H54 (cell line): ENCODE results near the gene SCRT2.
A peak's percentile ranks its signal among the peaks of the same experiment; 100 is the strongest.
"Not testable (repeated sequence)": the region's sequence is repeated elsewhere in the genome, so short reads cannot be mapped to it uniquely, and the experiment has no call there.

Experiments
- DNase-seq: peaks from one replicate; pipeline ENCODE4 v3.0.0; 2011; ENCODE audit warnings: low spot score, mixed read lengths; ENCODE audit not compliant: insufficient read length
- FAIRE-seq: peaks from 3 replicates; lab custom pipeline; 2011; peaks lifted over from hg19 to GRCh38; lab: Jason Lieb, UNC
- POLR2A ChIP-seq: IDR thresholded peaks from 2 replicates; pipeline ENCODE4 v1.6.1; 2011; ENCODE audit warnings: low read depth, mild to moderate bottlenecking, low read length

SCRT2 gene

DNA sequence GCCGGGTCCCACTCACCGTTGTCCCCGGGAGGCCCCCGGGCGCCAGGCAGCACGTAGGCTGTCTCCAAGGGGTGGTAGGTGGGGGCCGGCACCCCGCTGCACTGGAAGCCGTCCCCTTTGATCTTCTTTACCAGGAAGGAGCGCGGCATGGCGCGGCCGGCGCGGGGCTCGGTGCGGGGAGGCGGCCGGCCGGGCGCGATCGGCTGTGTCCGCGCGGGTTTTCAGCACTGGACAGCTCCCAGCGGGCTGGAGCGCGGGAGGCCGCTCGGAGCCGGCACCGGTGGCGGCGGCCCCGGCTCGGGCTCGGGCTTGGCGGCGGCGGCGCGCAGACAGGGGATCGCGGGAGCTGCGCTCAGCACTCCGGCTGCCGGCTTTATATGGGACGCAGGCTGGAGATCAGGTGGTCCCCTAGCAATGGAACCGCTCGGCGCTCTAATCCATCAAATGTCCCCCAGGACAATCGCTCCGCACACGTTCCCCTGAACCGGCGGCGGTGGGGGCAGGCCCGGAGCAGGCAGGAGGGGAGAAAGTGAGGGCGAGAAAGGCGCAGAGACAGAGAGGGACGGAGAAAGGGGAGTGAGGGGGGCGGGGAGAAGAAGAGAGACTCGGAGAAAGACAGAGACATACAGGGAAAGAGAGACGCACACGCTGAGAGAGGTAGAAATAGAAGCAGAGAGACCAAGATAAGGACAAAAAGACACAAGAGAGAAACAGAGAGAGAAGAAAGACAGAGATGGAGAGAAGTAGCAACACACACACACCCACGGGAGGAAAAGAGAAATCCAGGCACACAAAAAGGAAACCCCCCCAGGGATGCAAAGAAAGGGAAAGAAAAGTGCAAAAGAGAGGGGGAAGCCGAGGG is at the start of gene SCRT2:
TSS of gene SCRT2 (minus strand) at position 350 of the 862 bp plus-strand sequence. CDS start at position 149, 201 bp downstream.
- DNase-seq = peak; percentile 78
- TF ChIP-seq POLR2A = no peak
- no peak for FAIRE-seq

DNA sequence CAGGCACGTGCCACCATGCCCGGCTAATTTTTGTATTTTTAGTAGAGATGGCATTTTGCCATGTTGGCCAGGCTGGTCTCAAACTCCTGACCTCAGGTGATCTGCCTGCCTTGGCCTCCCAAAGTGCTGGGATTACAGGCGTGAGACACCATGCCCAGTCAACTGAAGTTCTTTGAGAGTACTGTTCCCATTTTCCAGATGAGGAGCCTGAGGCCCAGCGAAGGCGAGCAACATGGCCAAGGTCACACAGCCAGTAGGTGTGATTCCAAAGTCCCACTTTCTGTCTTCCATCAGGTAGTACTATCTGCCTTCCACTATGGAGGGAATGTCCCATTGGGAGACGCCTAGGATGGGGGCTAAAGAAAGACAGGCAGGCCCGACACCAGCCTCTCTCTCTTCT is 49.2 kb upstream of the SCRT2 start:
- FAIRE-seq, DNase-seq: not testable (repeated sequence)

DNA sequence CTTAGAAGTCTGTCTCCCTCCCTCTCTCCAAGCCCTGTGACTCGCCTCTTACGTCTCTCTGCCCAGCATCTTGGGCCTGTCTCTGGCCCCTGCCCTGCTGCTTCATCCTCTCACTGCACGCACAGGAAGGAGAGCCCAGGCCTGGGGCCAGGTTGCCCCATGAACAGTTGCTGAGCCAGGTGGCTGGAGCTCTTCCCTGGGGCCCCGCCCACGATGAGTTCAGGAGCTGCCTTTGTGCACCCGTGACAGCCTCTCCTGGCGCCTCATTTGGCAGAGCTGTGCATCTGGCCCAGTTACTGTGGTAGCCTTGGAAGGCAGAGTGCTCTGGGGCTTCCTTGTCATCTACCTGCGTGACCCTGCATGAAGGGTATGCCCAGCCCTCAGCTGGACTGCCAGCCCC is 48.2 kb upstream of the SCRT2 start:
- TF ChIP-seq POLR2A = no peak
- FAIRE-seq (no peak), DNase-seq (no peak)

DNA sequence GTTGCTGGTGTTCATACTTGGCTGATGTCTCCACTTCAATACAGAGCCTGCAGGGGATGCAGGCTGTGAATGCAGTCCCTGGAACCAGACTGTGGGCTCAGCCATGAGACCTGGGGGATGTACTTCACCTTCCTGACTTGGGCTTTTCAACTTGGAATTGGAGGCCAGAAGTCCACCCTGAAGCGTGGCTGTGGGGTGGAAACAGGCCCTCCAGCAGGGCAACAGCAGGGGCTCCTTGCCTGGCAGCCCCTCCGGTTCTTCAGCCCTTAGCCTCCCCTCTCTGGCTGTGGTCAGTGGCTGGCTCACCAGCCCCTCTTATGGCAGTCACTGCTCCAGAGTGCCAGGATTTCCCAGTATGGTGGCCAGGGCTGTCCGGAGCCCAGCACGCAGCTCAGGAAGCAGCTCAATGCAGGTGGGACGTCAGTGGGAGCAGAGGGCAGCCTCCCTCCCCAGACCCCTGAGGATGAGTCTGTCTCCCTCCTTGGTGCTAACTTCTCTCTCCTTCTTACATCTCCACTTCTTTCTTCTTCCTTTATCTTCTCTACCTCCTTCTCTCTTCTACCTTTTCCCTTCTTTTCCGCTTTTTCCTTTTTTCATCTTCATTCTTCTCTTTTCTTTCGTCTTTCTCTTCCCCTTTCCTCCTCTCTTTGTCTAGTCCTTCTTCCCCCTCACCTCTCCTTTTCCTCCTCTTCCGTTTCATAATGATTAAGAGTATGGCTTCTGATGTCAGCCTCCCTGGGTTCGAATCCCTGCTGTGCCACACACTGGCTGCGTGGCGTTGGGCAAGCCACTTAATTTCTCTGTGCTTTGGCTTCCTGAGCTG is 47.4 kb upstream of the SCRT2 start:
- DNase-seq (no peak), FAIRE-seq (no peak)
- TF ChIP-seq POLR2A = no peak

DNA sequence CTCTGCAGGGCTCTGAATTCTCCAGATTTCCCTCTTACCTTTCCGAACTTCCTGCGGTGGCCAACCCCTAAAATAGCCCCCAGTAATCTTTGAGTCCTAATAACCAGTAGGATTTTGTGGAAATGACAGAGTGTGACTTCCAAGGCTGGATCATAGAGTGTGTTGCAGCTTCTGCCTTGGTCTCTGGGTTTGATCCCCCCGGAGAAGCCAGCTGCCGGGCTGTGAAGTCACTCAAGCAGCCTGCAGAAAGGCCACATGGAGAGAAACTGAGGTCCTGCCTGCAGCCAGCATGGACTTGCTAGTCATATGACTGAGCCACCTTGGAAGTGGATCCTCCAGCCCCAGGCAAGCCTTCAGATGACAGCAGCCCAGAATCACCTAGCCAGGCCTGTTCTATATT is 46.3 kb upstream of the SCRT2 start:
- DNase-seq (no peak), FAIRE-seq (no peak)
- TF ChIP-seq POLR2A = no peak

DNA sequence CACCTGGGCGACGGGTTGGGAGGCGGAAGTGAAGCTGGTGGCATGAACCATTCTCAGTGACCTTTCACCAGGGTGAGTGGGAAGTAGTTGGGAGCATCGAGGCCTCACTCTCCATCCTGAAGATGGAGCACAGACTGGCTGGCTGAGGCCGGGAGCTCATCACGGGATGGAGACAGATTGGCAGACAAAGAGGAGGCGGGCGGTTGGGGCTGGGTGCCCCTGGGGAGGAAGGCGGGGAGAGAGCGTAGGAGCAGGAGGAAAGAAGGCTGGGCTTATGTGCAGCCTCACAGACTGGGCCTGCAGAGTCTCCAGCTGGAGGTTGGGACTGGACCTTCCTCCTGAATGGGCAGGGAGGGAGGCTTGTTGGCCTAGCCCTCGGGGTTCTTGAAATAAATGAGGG is 44.2 kb upstream of the SCRT2 start:
- FAIRE-seq = no peak
- TF ChIP-seq POLR2A = no peak
- DNase-seq = no peak

DNA sequence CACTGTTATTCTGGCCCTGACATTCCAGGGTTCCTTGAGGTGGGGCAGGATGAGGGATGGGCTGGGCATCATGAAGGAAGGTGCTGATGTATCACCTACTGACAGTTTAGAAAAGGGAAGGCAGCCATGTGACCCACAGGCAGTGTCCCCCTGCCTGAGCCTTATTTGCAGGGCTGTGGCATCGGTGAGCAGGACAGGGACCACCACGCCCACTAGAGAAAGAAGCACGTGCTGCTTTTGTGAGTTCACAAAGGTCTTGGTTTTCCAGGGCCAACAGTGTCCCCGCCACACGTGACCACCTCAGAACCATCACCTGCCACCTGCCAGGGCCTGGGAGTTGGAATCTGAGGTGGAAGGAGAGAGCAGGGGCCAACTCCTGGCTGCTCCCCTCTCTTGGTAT is 43.5 kb upstream of the SCRT2 start:
- DNase-seq (no peak), FAIRE-seq (no peak)
- TF ChIP-seq POLR2A = no peak

DNA sequence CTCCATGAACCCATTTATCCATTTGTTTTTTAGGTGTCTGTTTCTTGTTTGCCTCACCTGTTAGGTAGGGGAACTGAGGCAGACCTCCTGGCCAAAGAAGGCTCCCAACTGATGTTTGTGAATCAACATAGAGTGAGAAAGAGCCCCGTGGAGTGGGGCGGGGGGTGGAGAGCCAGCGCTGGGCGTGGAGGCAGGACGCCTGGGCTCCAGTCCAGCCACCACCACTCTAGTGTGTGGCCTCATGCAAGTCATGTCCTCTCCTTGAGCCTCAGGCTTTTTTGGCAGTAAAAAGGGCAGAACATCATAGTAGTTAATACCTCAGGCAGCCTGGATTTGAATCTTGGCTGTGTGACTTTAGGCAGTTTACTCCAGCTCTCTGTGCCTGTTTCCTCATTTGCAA is 42.2 kb upstream of the SCRT2 start:
- no peak for TF ChIP-seq POLR2A
- no peak for DNase-seq
- no peak for FAIRE-seq

DNA sequence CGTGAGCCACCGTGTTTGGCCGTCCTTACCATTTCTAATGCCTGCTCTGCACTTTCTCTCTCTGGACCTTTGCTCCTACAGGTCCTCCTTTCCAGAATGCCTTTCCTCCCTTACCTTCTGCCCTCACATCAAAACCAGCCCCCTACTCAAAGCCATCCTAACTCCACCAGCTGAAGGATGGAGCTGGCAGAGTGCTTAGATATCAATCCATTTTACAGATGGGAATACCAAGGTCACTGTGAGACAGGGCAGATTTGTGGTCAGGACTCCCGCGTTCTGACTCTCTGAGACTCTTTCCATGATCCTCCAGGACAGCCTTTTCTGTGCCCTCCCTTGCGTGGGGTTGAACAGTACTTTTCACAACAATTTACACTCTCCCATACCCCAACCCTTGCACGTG is 41.7 kb upstream of the SCRT2 start:
- DNase-seq = no peak
- no peak for FAIRE-seq
- no peak for TF ChIP-seq POLR2A

DNA sequence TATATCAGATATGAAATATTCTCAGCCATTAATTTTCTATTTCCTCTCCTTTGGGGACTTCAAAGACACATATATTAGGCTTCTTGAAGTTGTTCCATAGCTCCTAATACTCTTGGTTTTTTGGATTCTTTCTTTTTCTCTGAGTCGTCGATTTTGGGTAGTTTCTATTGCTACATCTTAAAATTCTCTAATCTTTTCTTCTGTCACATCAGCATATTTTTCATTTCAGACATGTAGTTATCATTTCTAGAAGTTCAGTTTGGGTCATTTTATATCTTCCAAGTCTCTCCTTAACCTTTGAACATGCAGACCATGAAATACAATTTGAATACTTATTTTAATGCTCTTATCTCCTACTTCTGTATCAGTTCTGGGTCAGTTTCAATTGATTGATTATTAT is 38.9 kb upstream of the SCRT2 start:
- no peak for TF ChIP-seq POLR2A
- DNase-seq (no peak), FAIRE-seq (no peak)

DNA sequence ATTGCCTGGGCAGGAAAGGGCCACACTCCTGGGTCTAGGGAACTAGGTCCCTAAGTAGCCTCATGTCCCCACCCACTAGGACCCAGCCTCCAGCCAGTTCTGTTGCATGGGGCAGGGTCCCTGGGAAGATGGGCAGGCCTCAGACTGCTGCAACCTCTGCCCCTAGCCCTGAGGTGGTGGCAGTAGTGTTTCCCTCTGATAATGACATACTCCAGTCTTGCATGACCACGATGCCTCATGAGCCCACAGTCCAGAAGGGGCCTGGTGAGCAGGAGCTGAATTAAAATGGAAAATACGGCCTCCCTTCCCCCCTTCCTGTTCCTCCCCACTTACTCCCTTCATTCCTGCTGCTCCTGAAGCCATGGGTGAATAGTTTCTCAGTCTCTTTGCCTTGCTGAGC is 36.0 kb upstream of the SCRT2 start:
- DNase-seq = no peak
- no peak for TF ChIP-seq POLR2A
- FAIRE-seq = no peak

DNA sequence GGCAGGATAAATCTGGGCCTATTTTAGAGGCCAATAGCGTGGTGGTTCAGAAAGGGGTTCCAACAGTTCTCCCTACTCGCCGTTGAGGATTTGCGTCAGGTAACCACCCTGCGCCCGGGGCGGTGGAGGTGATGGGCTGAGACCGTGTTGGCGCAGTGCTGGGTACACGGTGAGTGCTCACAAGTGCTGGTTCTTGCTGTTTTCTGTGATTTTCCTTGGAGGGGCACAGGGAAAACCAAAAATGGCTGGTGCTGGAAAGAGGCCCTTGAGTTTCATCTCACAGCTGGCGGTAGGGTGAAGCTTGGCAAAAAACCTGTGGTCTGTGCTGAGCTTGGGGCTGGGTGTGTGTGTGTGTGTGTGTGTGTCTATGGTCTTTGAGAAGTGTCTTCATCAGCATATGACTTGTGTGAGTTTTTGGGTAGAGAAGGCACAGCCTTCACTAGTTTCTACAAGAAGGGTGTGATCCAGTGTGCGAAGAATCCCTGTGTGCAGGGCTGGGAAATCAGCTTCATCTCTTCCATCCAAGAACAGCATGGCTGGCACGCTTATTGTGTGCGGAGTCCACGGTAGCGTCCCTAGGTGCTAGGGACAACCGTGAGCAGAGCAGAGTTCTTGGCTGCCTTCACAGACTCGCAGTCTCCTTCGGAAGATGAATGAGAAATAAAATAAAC is 35.3 kb upstream of the SCRT2 start:
- DNase-seq = no peak
- FAIRE-seq = no peak
- TF ChIP-seq POLR2A = no peak

DNA sequence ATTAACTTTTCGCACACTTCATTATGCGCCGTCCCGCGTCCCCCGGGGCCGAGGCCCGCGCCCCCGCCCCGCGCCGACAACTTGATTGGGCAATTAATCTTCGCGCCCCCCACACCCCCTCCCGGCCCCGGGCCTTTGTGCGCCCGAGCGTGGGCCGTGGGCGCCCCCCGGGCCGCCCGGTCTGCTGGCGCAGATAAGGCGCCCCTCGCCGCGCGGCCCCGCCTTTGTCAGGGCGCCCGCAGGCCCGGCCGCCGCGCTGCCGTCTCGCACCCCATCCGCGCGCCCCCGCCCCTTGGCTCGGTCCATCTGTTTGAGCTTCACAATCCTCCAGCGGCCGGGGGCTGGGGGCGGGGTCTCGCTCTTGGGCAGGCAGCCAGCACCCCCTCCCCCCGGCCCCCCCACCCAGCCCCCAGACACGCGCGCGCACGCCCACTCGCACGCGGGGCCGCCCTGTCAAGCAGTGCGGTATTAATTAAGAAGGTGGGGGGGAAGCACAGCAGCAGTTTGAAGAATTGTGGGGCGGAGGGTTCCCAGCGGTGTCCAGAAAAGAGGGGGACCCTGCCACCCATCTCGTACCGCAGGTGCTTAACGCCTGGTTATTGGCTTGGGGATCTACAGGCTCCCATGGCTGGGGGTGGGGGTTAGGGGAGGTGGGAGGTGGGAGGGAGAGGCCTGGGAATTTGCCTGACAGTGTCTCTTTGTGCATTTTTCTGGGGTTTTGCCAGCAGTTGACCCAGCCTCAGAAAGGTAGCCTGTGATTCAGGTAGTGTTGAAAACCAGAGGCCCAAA is 34.6 kb upstream of the SCRT2 start:
- DNase-seq (no peak), FAIRE-seq (no peak)
- TF ChIP-seq POLR2A = no peak
